NB4 (cell line): ENCODE results near the gene STIM1.

Source experiments
- MYC ChIP-seq: IDR thresholded peaks from 2 replicates; pipeline ENCODE4 v1.6.1; 2011; ENCODE audit warnings: low read depth, low read length
- POLR2A ChIP-seq: IDR thresholded peaks from 2 replicates; pipeline ENCODE4 v1.6.1; 2011; ENCODE audit warnings: mild to moderate bottlenecking; ENCODE audit not compliant: insufficient read length; ENCODE audit errors: extremely low read depth
- TF ChIP-seq, protein P1 (sequence below): IDR thresholded peaks from one replicate; pipeline ENCODE4 v1.5.1; 2012; ENCODE audit warnings: low read depth, low read length
- TF ChIP-seq, protein P2 (sequence below): IDR thresholded peaks from 2 replicates; pipeline ENCODE4 v1.6.1; 2011; ENCODE audit warnings: low read depth, low read length

DNA sequence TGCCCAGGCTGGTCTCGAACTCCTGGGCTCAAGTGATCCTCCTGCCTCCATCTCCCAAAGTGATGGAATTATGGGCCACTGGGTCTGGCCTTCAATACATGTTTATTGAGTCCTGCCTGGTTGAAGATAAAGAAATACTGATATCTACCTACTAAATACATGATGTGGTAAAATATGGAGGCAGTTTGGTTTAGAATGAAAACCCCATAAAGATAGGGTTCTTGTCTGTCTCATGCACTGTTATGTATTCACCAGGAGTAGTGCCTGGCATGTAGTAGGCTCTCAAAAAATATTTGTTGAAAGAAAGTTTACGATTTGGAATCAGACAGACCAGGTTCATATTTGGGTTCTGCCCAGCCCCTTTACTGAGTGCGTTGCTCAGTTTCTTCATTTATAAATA, 21.1 kb downstream of the STIM1 start:
- TF ChIP-seq POLR2A (no peak), MYC (no peak)
- TF ChIP-seq, protein P1, sequence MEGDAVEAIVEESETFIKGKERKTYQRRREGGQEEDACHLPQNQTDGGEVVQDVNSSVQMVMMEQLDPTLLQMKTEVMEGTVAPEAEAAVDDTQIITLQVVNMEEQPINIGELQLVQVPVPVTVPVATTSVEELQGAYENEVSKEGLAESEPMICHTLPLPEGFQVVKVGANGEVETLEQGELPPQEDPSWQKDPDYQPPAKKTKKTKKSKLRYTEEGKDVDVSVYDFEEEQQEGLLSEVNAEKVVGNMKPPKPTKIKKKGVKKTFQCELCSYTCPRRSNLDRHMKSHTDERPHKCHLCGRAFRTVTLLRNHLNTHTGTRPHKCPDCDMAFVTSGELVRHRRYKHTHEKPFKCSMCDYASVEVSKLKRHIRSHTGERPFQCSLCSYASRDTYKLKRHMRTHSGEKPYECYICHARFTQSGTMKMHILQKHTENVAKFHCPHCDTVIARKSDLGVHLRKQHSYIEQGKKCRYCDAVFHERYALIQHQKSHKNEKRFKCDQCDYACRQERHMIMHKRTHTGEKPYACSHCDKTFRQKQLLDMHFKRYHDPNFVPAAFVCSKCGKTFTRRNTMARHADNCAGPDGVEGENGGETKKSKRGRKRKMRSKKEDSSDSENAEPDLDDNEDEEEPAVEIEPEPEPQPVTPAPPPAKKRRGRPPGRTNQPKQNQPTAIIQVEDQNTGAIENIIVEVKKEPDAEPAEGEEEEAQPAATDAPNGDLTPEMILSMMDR = no peak
- TF ChIP-seq, protein P2, sequence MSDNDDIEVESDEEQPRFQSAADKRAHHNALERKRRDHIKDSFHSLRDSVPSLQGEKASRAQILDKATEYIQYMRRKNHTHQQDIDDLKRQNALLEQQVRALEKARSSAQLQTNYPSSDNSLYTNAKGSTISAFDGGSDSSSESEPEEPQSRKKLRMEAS = no peak
